HepG2 (cell line): ENCODE measurements around the gene TMEM62. TPM values are rescaled to one million over a fixed set of nuclear protein-coding genes. Genes with fewer than 3 reads are reported as not detected.

Source experiments
- ATF6 ChIP-seq: sonication (generic); formaldehyde crosslinking; conservative IDR thresholded peaks from 2 replicates; pipeline ENCODE4 v1.4.0; 2020; ENCODE audit warnings: missing genetic modification reagents
- GPN1 ChIP-seq: sonication (generic); formaldehyde crosslinking; IDR thresholded peaks from 2 replicates; pipeline ENCODE4 v1.5.1; 2020; ENCODE audit warnings: missing genetic modification reagents, borderline replicate concordance
- HNF4G ChIP-seq, 2 experiments: sonication (generic) in 1 of 2; formaldehyde crosslinking in 1 of 2; IDR thresholded peaks; 2 replicates each; pipeline versions ENCODE4 v1.4.0 to v1.6.1; 2011 to 2020; ENCODE audit warnings: borderline replicate concordance in 2 of 2, low read depth in 2 of 2, mild to moderate bottlenecking in 2 of 2, low read length in 1 of 2, missing genetic modification reagents in 1 of 2, moderate library complexity in 1 of 2
- IRF2 ChIP-seq: IDR thresholded peaks from 2 replicates; pipeline ENCODE4 v1.6.1; 2018; ENCODE audit warnings: missing genetic modification reagents, missing compliant biosample characterization
- KLF13 ChIP-seq: sonication (generic); formaldehyde crosslinking; IDR thresholded peaks from 2 replicates; pipeline ENCODE4 v1.4.0; 2020; ENCODE audit warnings: mild to moderate bottlenecking, missing genetic modification reagents
- NCOA2 ChIP-seq: sonication (generic); formaldehyde crosslinking; IDR thresholded peaks from 2 replicates; pipeline ENCODE4 v1.8.0; 2022; ENCODE audit warnings: inconsistent platforms
- NONO ChIP-seq, 2 experiments: fragments of 450-650 bp in 1 of 2; sonication (generic) in 1 of 2; formaldehyde crosslinking in 1 of 2; IDR thresholded peaks in 1 of 2; conservative IDR thresholded peaks in 1 of 2; 2 replicates each; pipeline versions ENCODE4 v1.6.1 to v1.8.0; 2017 to 2022; ENCODE audit warnings: mild to moderate bottlenecking in 1 of 2, missing genetic modification reagents in 1 of 2, moderate library complexity in 1 of 2
- NR2C2 ChIP-seq: sonication (generic); formaldehyde crosslinking; IDR thresholded peaks from 2 replicates; pipeline ENCODE4 v1.4.0; 2020; ENCODE audit warnings: missing genetic modification reagents, mild to moderate bottlenecking, moderate library complexity, borderline replicate concordance
- PHF20 ChIP-seq: sonication (generic); formaldehyde crosslinking; IDR thresholded peaks from 2 replicates; pipeline ENCODE4 v1.5.0; 2020; ENCODE audit warnings: mild to moderate bottlenecking, missing genetic modification reagents
- PLRG1 ChIP-seq: fragments of 450-650 bp; conservative IDR thresholded peaks from 2 replicates; pipeline ENCODE4 v1.6.1; 2016
- SMAD3 ChIP-seq: sonication (generic); formaldehyde crosslinking; IDR thresholded peaks from 2 replicates; pipeline ENCODE4 v1.4.0; 2020; ENCODE audit warnings: missing genetic modification reagents
- STAT5B ChIP-seq: sonication (generic); formaldehyde crosslinking; IDR thresholded peaks from 2 replicates; pipeline ENCODE4 v1.4.0; 2020; ENCODE audit warnings: missing genetic modification reagents
- ZFX ChIP-seq: sonication (generic); formaldehyde crosslinking; IDR thresholded peaks from 2 replicates; pipeline ENCODE4 v1.4.0; 2020; ENCODE audit warnings: mild to moderate bottlenecking, low read depth, missing genetic modification reagents, moderate library complexity
- ZIK1 ChIP-seq: sonication (generic); formaldehyde crosslinking; IDR thresholded peaks from 2 replicates; pipeline ENCODE4 v1.5.0; 2020; ENCODE audit warnings: mild to moderate bottlenecking, low read depth, missing genetic modification reagents, borderline replicate concordance
- ZNF354B ChIP-seq: sonication (generic); formaldehyde crosslinking; IDR thresholded peaks from 2 replicates; pipeline ENCODE4 v1.8.0; 2022; ENCODE audit warnings: mild to moderate bottlenecking, missing genetic modification reagents
- ZNF362 ChIP-seq: sonication (generic); formaldehyde crosslinking; IDR thresholded peaks from 2 replicates; pipeline ENCODE4 v1.4.0; 2020; ENCODE audit warnings: missing genetic modification reagents, mild to moderate bottlenecking, borderline replicate concordance
- ZNF747 ChIP-seq: sonication (generic); formaldehyde crosslinking; IDR thresholded peaks from 2 replicates; pipeline ENCODE4 v1.8.1; 2023; ENCODE audit warnings: missing genetic modification reagents, mild to moderate bottlenecking, borderline replicate concordance
- ZNF790 ChIP-seq: sonication (generic); formaldehyde crosslinking; IDR thresholded peaks from 2 replicates; pipeline ENCODE4 v1.8.0; 2022; ENCODE audit warnings: missing genetic modification reagents, mild to moderate bottlenecking, borderline replicate concordance
- ZNF841 ChIP-seq: sonication (generic); formaldehyde crosslinking; IDR thresholded peaks from 2 replicates; pipeline ENCODE4 v1.8.1; 2023; ENCODE audit warnings: missing genetic modification reagents, borderline replicate concordance
- ZSCAN31 ChIP-seq: sonication (generic); formaldehyde crosslinking; IDR thresholded peaks from 2 replicates; pipeline ENCODE4 v1.5.0; 2020; ENCODE audit warnings: low read depth, mild to moderate bottlenecking, missing genetic modification reagents
- polyA plus RNA-seq, 8 experiments: library from polyadenylated mRNA; depleted of rRNA in 3 of 8; stranded (reverse) in 7 of 8; unstranded in 1 of 8; fragments of >200 nt; fragmentation: Illumina TruSeq in 4 of 8; extraction: Trizol in 4 of 8; gene quantifications; 2 replicates each; pipeline versions ENCODE4 v1.2.1 to v1.2.3, GENCODE V29; 2011 to 2016; ENCODE audit warnings: low read depth in 4 of 8, missing spikeins in 1 of 8, mixed read lengths in 1 of 8; ENCODE audit not compliant: insufficient read depth in 1 of 8
- total RNA-seq, 5 experiments: library from RNA; depleted of rRNA; stranded (reverse); fragments of >200 nt; fragmentation: Illumina TruSeq; extraction: Trizol; gene quantifications; 2 replicates each; pipeline ENCODE4 v1.2.3, GENCODE V29; 2016; ENCODE audit warnings: low read depth in 1 of 5
- TF ChIP-seq, protein P1 (sequence below): sonication (generic); formaldehyde crosslinking; conservative IDR thresholded peaks from 2 replicates; pipeline ENCODE4 v1.4.0; 2020; ENCODE audit warnings: missing genetic modification reagents
- TF ChIP-seq, protein P2 (sequence below): sonication (generic); formaldehyde crosslinking; IDR thresholded peaks from 2 replicates; pipeline ENCODE4 v1.5.1; 2020; ENCODE audit warnings: missing genetic modification reagents, mild to moderate bottlenecking, borderline replicate concordance

TMEM62 gene
- total and polyA plus RNA-seq, 2 of the 13 experiments (the other 11 are each of a cell fraction or from before 2014, with no cell fraction given), result 14.2 to 20.9 TPM

DNA sequence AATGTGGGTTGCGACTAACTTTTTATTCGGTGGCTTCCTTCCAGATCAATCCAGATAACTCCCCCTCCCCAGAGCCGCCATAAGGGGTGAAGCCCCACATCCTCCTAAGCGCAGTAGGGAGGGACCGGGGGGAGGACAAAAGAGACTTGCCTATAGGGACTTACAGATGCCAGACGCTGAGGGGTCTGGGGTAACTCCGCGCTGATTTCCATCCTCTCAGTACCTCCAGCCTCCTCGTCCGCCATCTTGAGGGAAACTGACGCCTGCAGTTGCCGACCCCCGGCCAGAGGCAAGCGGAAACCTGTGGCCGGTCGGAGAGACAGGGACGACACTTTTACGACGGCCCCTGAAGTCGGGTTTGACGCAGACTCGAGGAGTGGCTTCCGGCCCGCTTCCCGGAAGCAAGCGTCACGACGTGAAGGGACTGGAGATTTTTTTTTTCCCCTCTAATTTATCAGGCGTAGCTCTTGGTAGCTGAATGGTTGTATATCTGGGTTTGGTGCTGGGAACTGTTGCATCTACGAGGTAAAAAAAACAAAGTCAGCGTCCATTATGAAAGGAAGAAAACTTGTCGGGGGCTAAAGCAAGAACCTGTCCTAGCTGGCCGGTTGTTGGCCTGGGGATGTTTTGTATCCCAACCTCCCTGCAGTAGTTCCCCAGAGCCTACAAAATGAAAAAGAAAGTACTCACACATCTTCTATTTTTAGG is 27.5 kb upstream of the TMEM62 start, which contains the start of gene UBR1 (continued):
- peak; percentile 96 for TF ChIP-seq ZNF362
- no peak for TF ChIP-seq NR2C2 (CRISPR knock-in tag)
- TF ChIP-seq, protein P1, sequence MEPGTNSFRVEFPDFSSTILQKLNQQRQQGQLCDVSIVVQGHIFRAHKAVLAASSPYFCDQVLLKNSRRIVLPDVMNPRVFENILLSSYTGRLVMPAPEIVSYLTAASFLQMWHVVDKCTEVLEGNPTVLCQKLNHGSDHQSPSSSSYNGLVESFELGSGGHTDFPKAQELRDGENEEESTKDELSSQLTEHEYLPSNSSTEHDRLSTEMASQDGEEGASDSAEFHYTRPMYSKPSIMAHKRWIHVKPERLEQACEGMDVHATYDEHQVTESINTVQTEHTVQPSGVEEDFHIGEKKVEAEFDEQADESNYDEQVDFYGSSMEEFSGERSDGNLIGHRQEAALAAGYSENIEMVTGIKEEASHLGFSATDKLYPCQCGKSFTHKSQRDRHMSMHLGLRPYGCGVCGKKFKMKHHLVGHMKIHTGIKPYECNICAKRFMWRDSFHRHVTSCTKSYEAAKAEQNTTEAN (CRISPR knock-in tag), result no peak
- TF ChIP-seq STAT5B (CRISPR knock-in tag), result no peak
- peak; percentile 55; the same call in 1 of the 2 replicates for TF ChIP-seq ZNF747
- no peak for TF ChIP-seq NONO (IDR thresholded peaks at IDR 0.05)
- TF ChIP-seq NONO (CRISPR knock-in tag; conservative IDR thresholded peaks at IDR 0.05), result peak; percentile 74
- TF ChIP-seq, protein P2, sequence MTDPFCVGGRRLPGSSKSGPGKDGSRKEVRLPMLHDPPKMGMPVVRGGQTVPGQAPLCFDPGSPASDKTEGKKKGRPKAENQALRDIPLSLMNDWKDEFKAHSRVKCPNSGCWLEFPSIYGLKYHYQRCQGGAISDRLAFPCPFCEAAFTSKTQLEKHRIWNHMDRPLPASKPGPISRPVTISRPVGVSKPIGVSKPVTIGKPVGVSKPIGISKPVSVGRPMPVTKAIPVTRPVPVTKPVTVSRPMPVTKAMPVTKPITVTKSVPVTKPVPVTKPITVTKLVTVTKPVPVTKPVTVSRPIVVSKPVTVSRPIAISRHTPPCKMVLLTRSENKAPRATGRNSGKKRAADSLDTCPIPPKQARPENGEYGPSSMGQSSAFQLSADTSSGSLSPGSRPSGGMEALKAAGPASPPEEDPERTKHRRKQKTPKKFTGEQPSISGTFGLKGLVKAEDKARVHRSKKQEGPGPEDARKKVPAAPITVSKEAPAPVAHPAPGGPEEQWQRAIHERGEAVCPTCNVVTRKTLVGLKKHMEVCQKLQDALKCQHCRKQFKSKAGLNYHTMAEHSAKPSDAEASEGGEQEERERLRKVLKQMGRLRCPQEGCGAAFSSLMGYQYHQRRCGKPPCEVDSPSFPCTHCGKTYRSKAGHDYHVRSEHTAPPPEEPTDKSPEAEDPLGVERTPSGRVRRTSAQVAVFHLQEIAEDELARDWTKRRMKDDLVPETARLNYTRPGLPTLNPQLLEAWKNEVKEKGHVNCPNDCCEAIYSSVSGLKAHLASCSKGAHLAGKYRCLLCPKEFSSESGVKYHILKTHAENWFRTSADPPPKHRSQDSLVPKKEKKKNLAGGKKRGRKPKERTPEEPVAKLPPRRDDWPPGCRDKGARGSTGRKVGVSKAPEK (CRISPR knock-in tag), result no peak
- no peak; the same call in 1 of the 2 replicates for TF ChIP-seq IRF2 (CRISPR knock-in tag)
- peak; percentile 93 for TF ChIP-seq PHF20 (CRISPR knock-in tag)
- TF ChIP-seq SMAD3 (CRISPR knock-in tag), result peak; percentile 44; the same call in 1 of the 2 replicates
- no peak for TF ChIP-seq GPN1 (CRISPR knock-in tag)
- TF ChIP-seq ZNF354B (CRISPR knock-in tag), result no peak
- TF ChIP-seq NCOA2 (CRISPR knock-in tag), result peak; percentile 39; the same call in 1 of the 2 replicates
- TF ChIP-seq ZNF841, result no peak
- TF ChIP-seq ZFX (CRISPR knock-in tag), result peak; percentile 62
- 0 out of 2 replicates have a peak, but pooled peaks have one; percentile 44 for TF ChIP-seq ZSCAN31 (CRISPR knock-in tag)
- TF ChIP-seq KLF13 (CRISPR knock-in tag), result no peak
- no peak for TF ChIP-seq HNF4G (IDR thresholded peaks at IDR 0.05; ENCODE audit: borderline replicate concordance, low read depth, low read length)
- TF ChIP-seq HNF4G (CRISPR knock-in tag; IDR thresholded peaks at IDR 0.05; ENCODE audit: borderline replicate concordance, low read depth), result no peak
- TF ChIP-seq ZIK1, result no peak
- TF ChIP-seq PLRG1, result no peak
- no peak for TF ChIP-seq ATF6 (CRISPR knock-in tag)
- no peak for TF ChIP-seq ZNF790 (CRISPR knock-in tag)
